Renal cortex interstitium (tissue), 11 donors: ENCODE data around the gene ZNF805. TPM values are rescaled to one million over a fixed set of nuclear protein-coding genes. Genes with fewer than 3 reads are reported as not detected.
"Not testable (repeated sequence)": the region's sequence is repeated elsewhere in the genome, so short reads cannot be mapped to it uniquely, and the experiment has no call there.

Experiments
- DNase-seq, 11 donors: peaks; one replicate each; pipeline ENCODE4 v3.0.0-alpha.2; 2013; ENCODE audit warnings: low read depth in 9 of 11, low spot score in 4 of 11; ENCODE audit errors: extremely low read depth in 1 of 11
- polyA plus RNA-seq, 3 donors: library from polyadenylated mRNA; unstranded; fragments of 120-200 nt; gene quantifications; one replicate each; pipeline ENCODE4 v1.2.1, GENCODE V29; 2013; ENCODE audit not compliant: insufficient read length in 3 of 3

ZNF805 gene
- polyA plus RNA-seq, 3 donors = 6.2 to 6.6 (median 6.2) TPM

- DNase-seq = no peak
Observed at GRCh38 chr19:57249329-57249728, 8.9 kb downstream of the ZNF805 start.

- DNase-seq = not testable (repeated sequence)
Observed at GRCh38 chr19:57253767-57254166, 13.3 kb downstream of the ZNF805 start.

DNA sequence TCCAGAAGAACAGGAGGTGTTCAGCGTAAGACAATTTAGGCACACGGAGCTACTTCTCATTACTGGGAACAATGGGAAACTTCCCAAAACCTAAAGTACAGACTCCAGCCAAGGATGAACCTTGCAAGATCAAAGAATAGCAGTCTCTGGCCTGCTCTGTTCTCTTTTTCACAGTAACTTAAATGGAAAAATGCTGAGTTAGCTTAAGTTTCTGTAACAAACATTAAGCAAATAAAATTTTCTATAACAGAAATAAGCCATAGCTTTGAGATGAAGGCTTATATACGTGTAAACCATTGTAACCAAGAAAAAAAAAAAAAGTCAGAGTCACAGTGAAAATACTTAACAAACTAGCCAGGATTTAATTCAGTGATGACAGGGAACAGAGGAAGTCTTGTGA is 21.6 kb downstream of the ZNF805 start:
- no peak for DNase-seq

- no peak for DNase-seq
Observed at GRCh38 chr19:57263244-57263741, 22.9 kb downstream of the ZNF805 start.

DNA sequence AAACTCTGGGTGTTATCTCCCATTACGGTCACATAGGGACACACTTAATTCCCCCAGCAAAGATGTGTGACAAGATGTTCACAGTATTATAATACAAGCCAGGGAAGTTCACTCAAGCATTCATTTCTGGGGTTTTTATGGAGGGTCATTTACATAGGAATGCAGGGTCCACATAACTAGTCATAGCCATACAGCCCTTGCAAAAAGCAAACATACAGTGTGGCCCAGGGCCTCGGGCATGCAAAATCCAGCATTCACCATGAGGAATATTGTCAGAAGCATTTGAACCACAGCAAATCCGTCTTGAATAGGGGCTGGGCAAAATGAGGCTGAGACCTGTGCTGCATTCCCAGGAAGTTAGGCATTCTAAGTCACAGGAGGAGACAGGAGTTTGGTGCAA is 26.9 kb downstream of the ZNF805 start:
- DNase-seq = peak in 7 of 11 donors; percentile 2 to 30 (median 21)

- DNase-seq = no peak
Observed at GRCh38 chr19:57269515-57270250, 29.3 kb downstream of the ZNF805 start.

DNA sequence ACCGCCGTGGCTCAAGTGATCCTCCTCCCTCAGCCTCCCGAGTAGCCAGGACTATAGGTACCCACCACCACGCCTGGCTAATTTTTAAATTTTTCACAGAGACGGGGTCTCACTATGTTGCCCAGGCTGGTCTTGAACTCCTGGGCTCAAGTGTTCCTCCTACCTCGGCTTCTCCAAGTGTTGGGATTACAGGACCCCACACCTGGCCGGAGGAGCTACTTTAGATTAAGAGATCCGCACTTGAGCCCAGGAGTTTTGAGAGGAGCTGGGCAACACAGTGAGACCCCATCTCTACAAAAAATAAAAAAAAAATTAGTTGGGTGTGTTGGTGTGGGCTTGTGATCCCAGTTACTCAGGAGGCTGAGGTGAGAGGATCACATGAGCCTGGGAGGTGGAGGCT is 30.8 kb downstream of the ZNF805 start:
- no peak for DNase-seq

DNA sequence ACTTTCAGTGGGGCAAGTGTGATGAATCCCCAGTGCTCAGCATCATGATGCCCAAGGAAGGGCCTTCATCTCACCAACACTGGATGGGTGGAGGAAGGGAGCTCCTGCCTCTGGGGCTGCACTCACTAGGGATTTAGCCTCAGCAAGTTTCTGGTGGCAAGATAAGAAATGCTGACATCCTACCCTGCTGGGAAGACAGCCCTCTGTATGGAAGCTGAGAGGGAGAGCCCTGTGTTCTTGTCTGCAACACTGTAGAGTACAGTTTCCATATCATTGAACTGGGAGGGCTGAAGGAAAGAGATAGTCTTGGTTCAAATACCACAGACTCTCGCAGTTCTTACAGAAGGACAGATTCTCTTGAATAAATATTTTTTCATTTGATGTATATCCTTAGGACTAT is 32.6 kb downstream of the ZNF805 start:
- no peak for DNase-seq

DNA sequence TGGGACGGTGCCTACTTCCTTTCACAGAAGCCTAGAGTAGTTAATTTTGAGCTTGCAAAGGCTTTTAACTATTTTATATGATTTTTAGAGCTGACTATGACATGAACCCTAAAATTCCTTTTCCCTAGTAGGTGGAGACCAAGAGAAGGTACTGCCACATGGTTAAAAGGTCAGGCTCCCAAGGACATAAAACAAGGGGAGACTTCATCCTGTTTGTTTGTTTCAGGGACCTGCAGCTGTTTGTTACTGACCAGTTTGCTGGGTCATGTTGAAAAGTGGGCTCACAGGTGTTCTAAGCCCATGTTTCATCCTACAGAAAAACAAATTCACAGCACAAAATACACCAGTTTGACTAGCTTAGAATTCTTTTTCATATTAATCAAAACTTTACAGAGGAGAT is 36.0 kb downstream of the ZNF805 start:
- no peak for DNase-seq

DNA sequence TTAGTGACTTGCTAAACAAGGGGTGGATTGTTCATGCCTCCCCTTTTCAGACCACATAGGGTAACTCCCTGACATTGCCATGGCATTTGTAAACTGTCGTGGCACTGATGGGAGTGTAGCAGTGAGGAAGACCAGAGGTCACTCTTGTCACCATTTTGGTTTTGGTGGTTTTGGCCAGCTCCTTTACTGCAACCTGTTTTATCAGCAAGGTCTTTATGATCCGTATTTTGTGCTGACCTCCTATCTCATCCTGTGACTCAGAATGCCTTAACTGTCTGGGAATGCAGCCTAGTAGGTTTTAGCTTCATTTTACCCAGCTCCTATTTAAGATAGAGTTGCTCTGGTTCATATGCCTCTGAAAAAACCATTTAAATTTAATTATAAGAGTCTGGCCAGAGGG is 38.0 kb downstream of the ZNF805 start:
- not testable (repeated sequence) for DNase-seq

GRCh38 chr19:57279418-57280164 is 39.2 kb downstream of the ZNF805 start:
- peak; percentile 85 to 97 (median 92) for DNase-seq

DNA sequence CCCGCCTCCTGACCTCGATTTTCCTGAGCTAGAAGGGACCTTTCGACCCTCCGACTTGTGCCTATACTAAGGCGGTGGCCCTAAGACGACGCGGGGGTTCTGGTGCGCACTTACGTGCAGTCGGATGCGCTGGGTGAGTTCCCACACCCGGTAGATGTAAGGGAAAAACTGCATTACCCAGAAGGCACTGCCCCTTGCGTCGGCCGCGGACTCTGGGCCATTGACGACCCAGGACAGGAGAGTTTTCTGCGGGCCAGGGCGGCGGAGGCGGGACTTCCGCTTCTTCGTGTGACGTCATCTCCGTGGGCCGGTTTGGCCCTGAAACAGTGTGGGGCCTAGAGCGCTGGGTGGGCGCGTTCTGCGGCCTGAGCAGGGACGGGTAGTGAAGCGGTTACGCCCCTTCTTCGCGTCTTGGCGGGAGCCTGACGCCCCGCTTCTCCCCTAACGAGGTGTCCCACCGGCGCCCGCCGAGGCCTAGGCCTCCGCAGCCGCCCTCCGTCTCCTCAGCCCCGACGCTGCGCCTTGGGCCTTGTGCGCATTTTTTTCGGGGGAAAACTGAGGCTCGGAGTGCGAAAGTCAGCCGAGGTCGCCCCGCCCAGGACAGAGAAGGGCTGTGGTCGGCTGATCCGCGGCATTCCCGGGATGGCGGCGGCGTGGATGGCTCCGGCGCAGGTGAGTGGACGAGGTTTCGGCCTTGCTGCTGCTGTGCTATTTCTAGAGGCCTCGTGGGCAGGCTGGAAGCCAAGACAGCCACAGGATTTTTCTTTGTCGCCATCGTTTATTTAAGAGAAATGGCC is 39.9 kb downstream of the ZNF805 start, which contains the start of gene ZNF460:
Gene ZNF460, plus strand, starts transcription at position 321 of the 797 bp plus-strand sequence. Its CDS starts 322 bp downstream, at position 643.
- DNase-seq = peak; percentile 97 to 98 (median 97)

GRCh38 chr19:57280962-57281400 is 40.5 kb downstream of the ZNF805 start:
- DNase-seq = peak in 7 of 11 donors; percentile 3 to 19 (median 17)

DNA sequence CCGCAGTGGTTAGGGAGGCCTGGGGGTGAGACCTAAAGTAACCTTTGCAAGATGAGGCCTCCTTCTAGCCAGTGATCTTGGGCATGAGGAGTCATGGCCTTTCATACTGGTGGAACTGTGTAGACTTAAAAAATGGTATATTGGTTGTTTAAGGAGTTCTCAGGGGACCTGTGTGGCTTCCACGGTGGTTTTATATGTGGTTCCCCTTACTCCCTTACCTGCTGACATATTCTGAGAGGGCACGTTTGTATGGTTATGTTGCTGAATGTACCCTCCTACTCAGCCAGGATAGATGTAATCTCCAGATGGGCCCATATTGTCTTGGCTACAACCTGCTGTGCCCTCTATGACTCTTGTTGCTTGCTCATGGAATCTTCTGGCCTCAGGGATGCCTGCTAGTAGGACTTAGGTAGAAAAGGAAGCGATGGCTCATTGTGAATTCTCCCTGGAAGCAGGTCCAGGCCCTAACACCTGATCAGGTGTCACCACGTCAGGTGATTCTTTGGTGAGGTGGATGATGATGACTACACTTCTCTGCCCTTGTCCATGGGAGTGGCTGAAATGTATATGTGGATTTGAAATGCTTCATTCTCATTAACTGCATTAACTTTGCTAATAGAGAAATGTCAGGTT is 41.7 kb downstream of the ZNF805 start:
- DNase-seq = no peak

GRCh38 chr19:57288373-57288772 is 47.9 kb downstream of the ZNF805 start:
- no peak for DNase-seq

DNA sequence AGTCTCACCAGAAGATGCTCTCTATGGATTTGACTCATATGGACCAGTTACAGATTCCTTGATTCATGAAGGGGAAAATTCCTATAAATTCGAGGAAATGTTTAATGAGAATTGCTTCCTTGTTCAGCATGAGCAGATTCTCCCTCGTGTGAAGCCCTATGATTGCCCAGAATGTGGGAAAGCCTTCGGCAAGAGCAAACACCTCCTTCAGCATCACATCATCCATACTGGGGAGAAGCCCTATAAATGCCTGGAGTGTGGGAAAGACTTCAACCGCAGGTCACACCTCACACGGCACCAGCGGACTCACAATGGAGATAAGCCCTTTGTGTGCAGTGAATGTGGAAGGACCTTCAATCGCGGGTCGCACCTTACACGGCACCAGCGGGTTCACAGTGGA is 50.5 kb downstream of the ZNF805 start:
- DNase-seq = no peak

DNA sequence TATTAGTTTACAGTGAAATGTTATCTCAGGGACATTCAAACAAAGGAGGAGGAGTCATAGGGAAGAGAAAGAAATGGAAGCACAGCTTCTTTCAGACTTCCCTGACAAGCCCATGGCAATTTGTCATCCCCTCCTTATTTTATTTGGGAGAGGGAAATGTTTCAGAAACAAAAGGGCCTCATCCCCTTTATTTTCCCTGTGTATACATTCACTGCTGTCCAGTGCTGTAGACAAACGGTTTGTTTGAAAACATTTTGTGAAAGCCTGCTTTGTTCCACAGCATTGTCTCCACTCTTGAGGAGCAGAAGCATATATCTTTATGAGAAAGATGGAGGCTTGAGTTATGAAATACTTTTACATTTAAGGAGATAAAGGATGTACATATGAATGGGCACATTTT is 52.1 kb downstream of the ZNF805 start:
- DNase-seq = no peak

GRCh38 chr19:57293719-57294118 is 53.3 kb downstream of the ZNF805 start:
- DNase-seq = no peak

- no peak for DNase-seq
Observed at GRCh38 chr19:57302020-57302465, 61.6 kb downstream of the ZNF805 start.
